Activated naive CD4-positive, alpha-beta T cell treated with anti-CD3 and anti-CD28 coated beads, Interleukin-2, amount 10 ng/mL, durations not matched to agents 5 hours and 36 hours (primary cell): Measurements from ENCODE around the gene IQCF5. TPM values are rescaled to one million over a fixed set of nuclear protein-coding genes. Genes with fewer than 3 reads are reported as not detected.

Experiments used
- total RNA-seq, 2 experiments: library from RNA; stranded (reverse); gene quantifications; one replicate each; pipeline ENCODE4 v1.2.3, GENCODE V29; 2021

The IQCF5 gene
- total RNA-seq, result not detected

DNA sequence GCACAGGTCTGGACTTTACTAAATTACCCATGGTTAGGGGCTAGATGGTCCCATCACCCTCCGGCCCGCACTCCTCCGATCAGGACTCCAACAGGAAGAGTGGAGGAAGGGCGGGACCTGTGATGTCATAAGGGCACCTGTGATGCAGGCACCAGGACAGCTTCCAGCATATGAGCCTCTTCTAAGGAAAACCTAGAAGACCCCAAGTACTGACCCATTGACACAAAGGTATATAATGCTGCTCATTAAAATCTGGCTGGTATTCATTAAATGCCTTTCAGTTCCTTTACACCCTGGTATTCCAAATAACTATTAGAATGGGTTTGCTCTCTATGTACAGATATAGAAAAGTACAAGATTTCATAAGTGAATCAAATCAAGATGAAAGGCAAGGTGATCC, at the start of gene IQCF5:
IQCF5 (minus strand) TSS at position 101 of the 400 bp plus-strand sequence; CDS start at position 31, 70 bp downstream.

DNA sequence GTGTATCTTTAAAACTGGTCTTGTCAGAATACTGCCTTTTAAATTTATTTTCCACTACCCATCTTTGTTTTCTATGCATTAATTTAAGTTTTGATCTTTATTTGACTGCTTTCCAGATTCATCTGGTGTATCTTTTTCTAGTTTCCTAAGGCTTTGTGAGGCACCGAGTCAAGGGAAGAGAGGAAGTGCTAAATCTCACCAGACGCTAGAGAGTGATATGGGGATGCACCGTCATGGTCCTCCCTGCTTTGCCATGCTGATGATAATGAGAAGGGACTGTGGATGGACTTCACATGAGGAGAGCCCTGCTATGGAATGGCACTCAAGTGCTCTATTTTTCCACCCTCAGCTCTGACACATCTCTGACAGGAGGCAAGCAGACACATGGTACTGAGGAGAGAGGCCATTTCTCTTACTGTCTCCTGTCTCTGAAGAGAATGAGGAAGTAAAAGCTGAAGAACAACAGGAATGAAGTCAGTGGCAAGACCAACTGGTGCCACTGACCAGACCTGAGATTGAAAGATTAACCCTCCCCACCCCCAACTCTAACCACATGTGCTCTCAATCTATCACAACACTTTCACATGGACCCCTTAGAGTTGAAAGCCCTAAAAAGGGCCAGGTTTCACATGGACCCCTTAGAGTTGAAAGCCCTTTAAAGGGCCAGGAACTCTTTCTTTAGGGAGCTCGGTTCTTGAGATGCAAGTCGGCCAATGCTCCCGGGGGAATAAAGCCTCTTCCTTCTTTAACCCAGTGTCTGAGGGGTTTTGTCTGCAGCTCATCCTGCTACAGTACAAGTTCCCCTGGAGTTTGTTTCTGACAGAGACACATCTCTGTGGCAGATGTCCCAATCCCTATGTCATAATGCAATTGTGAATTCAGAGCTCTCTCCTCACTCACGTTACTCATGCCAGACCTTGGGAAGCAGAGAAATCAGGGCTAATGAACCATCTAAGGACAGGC, 14.4 kb downstream of the IQCF5 start, which contains the start of gene IQCF2:
IQCF2 (plus strand) TSS at position 913 of the 963 bp plus-strand sequence. CDS start 52 bp downstream, outside the sequence.

Other genes with a start within 250 kb of the IQCF5 start
- gene TEX264, start 204.3 kb downstream of the IQCF5 start, total RNA-seq, result 10 to 100 TPM; 93.0 to 95.5 TPM
- 1 to 10 TPM; 1.9 to 4.1 TPM for gene GRM2, start 168.5 kb downstream of the IQCF5 start, total RNA-seq
- gene IQCF6, start 96.4 kb downstream of the IQCF5 start, total RNA-seq, result not detected
- not detected for gene IQCF2, start 14.0 kb downstream of the IQCF5 start, total RNA-seq
- not detected for gene IQCF1, start 27.8 kb upstream of the IQCF5 start, total RNA-seq
- 10 to 100 TPM; 18.8 to 19.4 TPM for gene RRP9, start 66.3 kb upstream of the IQCF5 start, total RNA-seq
- 10 to 100 TPM; 22.1 to 23.2 TPM for gene PARP3, start 66.8 kb upstream of the IQCF5 start, total RNA-seq
- gene GPR62, start 79.8 kb upstream of the IQCF5 start, total RNA-seq, result not detected
- gene PCBP4, start 91.9 kb upstream of the IQCF5 start, total RNA-seq, result 10 to 100 TPM; 23.5 to 25.3 TPM
- gene ABHD14B, start 98.4 kb upstream of the IQCF5 start, total RNA-seq, result 10 to 100 TPM; 65.8 to 68.9 TPM
- gene ABHD14A, start 99.5 kb upstream of the IQCF5 start, total RNA-seq, result 10 to 100 TPM; 13.2 to 14.1 TPM
- 10 to 100 TPM; 27.8 to 28.8 TPM for gene ACY1, start 107.9 kb upstream of the IQCF5 start, total RNA-seq
- gene RPL29, start 120.3 kb upstream of the IQCF5 start, total RNA-seq, result 1,000 to 10,000 TPM; 1,560 to 1,569 TPM
- gene DUSP7, start 181.0 kb upstream of the IQCF5 start, total RNA-seq, result 10 to 100 TPM; 43.2 to 44.0 TPM